Activated CD4-positive, alpha-beta T cell treated with anti-CD3 and anti-CD28 coated beads, Interleukin-10, Interleukin-2, amounts not matched to agents 100 ng/mL and 50 ng/mL, durations not matched to agents 16 hours and 8 hours (primary cell): ENCODE data around the gene KIF2C.
"Not testable (repeated sequence)": the region's sequence is repeated elsewhere in the genome, so short reads cannot be mapped to it uniquely, and the experiment has no call there.

Source experiments
- DNase-seq: peaks from one replicate; pipeline ENCODE4 v3.0.0-alpha.2; 2020

The KIF2C gene

GRCh38 chr1:44776730-44777068, 37.1 kb downstream of the KIF2C start:
- DNase-seq = peak; percentile 25

GRCh38 chr1:44777547-44777946, 37.9 kb downstream of the KIF2C start:
- no peak for DNase-seq

GRCh38 chr1:44777969-44778635, 38.5 kb downstream of the KIF2C start:
- no peak for DNase-seq

- no peak for DNase-seq
Measured at GRCh38 chr1:44778705-44779576, 39.3 kb downstream of the KIF2C start.

- DNase-seq = no peak
Measured at GRCh38 chr1:44780583-44781121, 41.0 kb downstream of the KIF2C start.

- DNase-seq = no peak
Measured at GRCh38 chr1:44783697-44784093, 44.1 kb downstream of the KIF2C start.

- no peak for DNase-seq
Measured at GRCh38 chr1:44784094-44785028, 44.7 kb downstream of the KIF2C start.

GRCh38 chr1:44785029-44785380, 45.4 kb downstream of the KIF2C start:
- no peak for DNase-seq

GRCh38 chr1:44785501-44786137, 46.0 kb downstream of the KIF2C start:
- no peak for DNase-seq

GRCh38 chr1:44786138-44786840, 46.7 kb downstream of the KIF2C start:
- DNase-seq = peak; percentile 78

GRCh38 chr1:44786841-44787426, 47.3 kb downstream of the KIF2C start:
- DNase-seq = no peak

GRCh38 chr1:44787506-44787905, 47.9 kb downstream of the KIF2C start:
- DNase-seq = no peak

- no peak for DNase-seq
Measured at GRCh38 chr1:44788120-44788860, 48.7 kb downstream of the KIF2C start, which contains the start of gene BEST4. TSS of gene BEST4 (minus strand) at chr1:44788170. CDS start at chr1:44787705, 465 bp downstream.

- DNase-seq = no peak
Measured at GRCh38 chr1:44790968-44791801, 51.5 kb downstream of the KIF2C start.

- no peak for DNase-seq
Measured at GRCh38 chr1:44792736-44793502, 53.3 kb downstream of the KIF2C start.

GRCh38 chr1:44797886-44798285, 58.2 kb downstream of the KIF2C start:
- not testable (repeated sequence) for DNase-seq

GRCh38 chr1:44798481-44799365, 59.1 kb downstream of the KIF2C start:
- no peak for DNase-seq
